Mesenchymal stem cell (in vitro differentiated cells and primary cell): ENCODE results near the gene SDC1.

Experiments
- DNase-seq: peaks from one replicate; pipeline ENCODE4 v3.0.0-alpha.2; 2013
- H2AFZ ChIP-seq: one replicate; pipeline ENCODE4 v1.6.1; 2013; ENCODE audit warnings: low read depth, mild to moderate bottlenecking, control low read depth, inconsistent platforms, low read length, moderate library complexity
- H2AK5ac ChIP-seq: 2 replicates; pipeline ENCODE4 v1.6.1; 2013; ENCODE audit warnings: low read length, moderate library complexity, mild to moderate bottlenecking, inconsistent platforms; ENCODE audit not compliant: severe bottlenecking
- H2BK120ac ChIP-seq: one replicate; pipeline ENCODE4 v1.6.1; 2013; ENCODE audit warnings: low read depth, mild to moderate bottlenecking, inconsistent platforms, low read length, moderate library complexity
- H2BK12ac ChIP-seq, 2 experiments: one replicate each; pipeline ENCODE4 v1.6.1; 2013; ENCODE audit warnings: inconsistent platforms in 2 of 2, low read length in 2 of 2, mild to moderate bottlenecking in 2 of 2, moderate library complexity in 2 of 2, control low read depth in 1 of 2
- H2BK15ac ChIP-seq: one replicate; pipeline ENCODE4 v1.6.1; 2013; ENCODE audit warnings: mild to moderate bottlenecking, low read depth, inconsistent platforms; ENCODE audit not compliant: poor library complexity, severe bottlenecking
- H2BK5ac ChIP-seq: 2 replicates; pipeline ENCODE4 v1.6.1; 2013; ENCODE audit warnings: low read depth, mild to moderate bottlenecking, low read length, control low read depth, inconsistent platforms; ENCODE audit not compliant: poor library complexity, severe bottlenecking
- H3K14ac ChIP-seq, 2 experiments: one replicate each; pipeline ENCODE4 v1.6.1; 2013; ENCODE audit warnings: inconsistent platforms in 2 of 2, low read length in 2 of 2, control low read depth in 1 of 2, mild to moderate bottlenecking in 1 of 2, moderate library complexity in 1 of 2
- H3K18ac ChIP-seq, 2 experiments: one replicate each; pipeline ENCODE4 v1.6.1; 2013; ENCODE audit warnings: inconsistent platforms in 2 of 2, low read length in 2 of 2, control low read depth in 1 of 2, low read depth in 1 of 2, mild to moderate bottlenecking in 1 of 2
- H3K23ac ChIP-seq, 2 experiments: one replicate each; pipeline ENCODE4 v1.6.1; 2013; ENCODE audit warnings: inconsistent platforms in 2 of 2, low read length in 2 of 2, mild to moderate bottlenecking in 2 of 2, moderate library complexity in 2 of 2, control low read depth in 1 of 2
- H3K27ac ChIP-seq: 2 replicates; pipeline ENCODE4 v1.5.1; 2013; ENCODE audit warnings: mild to moderate bottlenecking, moderate library complexity, low read length, control low read depth, inconsistent platforms; ENCODE audit not compliant: poor library complexity, severe bottlenecking
- H3K27me3 ChIP-seq, 2 experiments: 2 replicates each; pipeline versions ENCODE4 v1.6.1 to v1.7.0; 2013; ENCODE audit warnings: low read length in 2 of 2, mild to moderate bottlenecking in 2 of 2, moderate library complexity in 2 of 2, control low read depth in 1 of 2, inconsistent platforms in 1 of 2; ENCODE audit not compliant: control insufficient read depth in 1 of 2, insufficient read depth in 1 of 2
- H3K36me3 ChIP-seq, 2 experiments: 2 replicates each; pipeline versions ENCODE4 v1.6.1 to v1.7.0; 2013; ENCODE audit warnings: low read length in 2 of 2, control low read depth in 1 of 2, inconsistent platforms in 1 of 2, low read depth in 1 of 2, mild to moderate bottlenecking in 1 of 2; ENCODE audit not compliant: insufficient read depth in 2 of 2, control insufficient read depth in 1 of 2
- H3K4ac ChIP-seq, 2 experiments: one replicate each; pipeline ENCODE4 v1.6.1; 2013; ENCODE audit warnings: inconsistent platforms in 2 of 2, low read length in 2 of 2, mild to moderate bottlenecking in 2 of 2, moderate library complexity in 2 of 2, control low read depth in 1 of 2, low read depth in 1 of 2
- H3K4me1 ChIP-seq: 2 replicates; pipeline ENCODE4 v1.6.1; 2013; ENCODE audit warnings: low read depth, low read length, control low read depth; ENCODE audit not compliant: control insufficient read depth, insufficient read depth
- H3K4me2 ChIP-seq: 2 replicates; pipeline ENCODE4 v1.6.1; 2013; ENCODE audit warnings: low read length, mild to moderate bottlenecking, inconsistent platforms; ENCODE audit not compliant: poor library complexity, severe bottlenecking
- H3K4me3 ChIP-seq, 2 experiments: 2 replicates each; pipeline versions ENCODE4 v1.5.1 to v1.7.0; 2013; ENCODE audit warnings: low read length in 2 of 2, mild to moderate bottlenecking in 2 of 2, control low read depth in 1 of 2, low read depth in 1 of 2; ENCODE audit not compliant: insufficient read depth in 1 of 2
- H3K79me1 ChIP-seq: replicated peaks from 2 replicates; pipeline ENCODE4 v1.6.1; 2013; ENCODE audit warnings: mild to moderate bottlenecking, control low read depth, low read length, inconsistent platforms; ENCODE audit not compliant: poor library complexity, severe bottlenecking
- H3K9ac ChIP-seq: 2 replicates; pipeline ENCODE4 v1.7.0; 2013; ENCODE audit warnings: mild to moderate bottlenecking, low read length, moderate library complexity
- H3K9me3 ChIP-seq: 2 replicates; pipeline ENCODE4 v1.7.0; 2013; ENCODE audit warnings: mild to moderate bottlenecking, low read length; ENCODE audit not compliant: control insufficient read depth
- H4K8ac ChIP-seq: one replicate; pipeline ENCODE4 v1.6.1; 2013; ENCODE audit warnings: inconsistent platforms, mild to moderate bottlenecking, low read length, moderate library complexity
- H4K91ac ChIP-seq: one replicate; pipeline ENCODE4 v1.6.1; 2013; ENCODE audit warnings: mild to moderate bottlenecking, low read length, inconsistent platforms
- WGBS: methylation state at CpG from one replicate; pipeline ENCODE4 v1.1.7; 2013; ENCODE audit warnings: mixed read lengths; 5-methylcytosine and 5-hydroxymethylcytosine counted together

The SDC1 gene

DNA sequence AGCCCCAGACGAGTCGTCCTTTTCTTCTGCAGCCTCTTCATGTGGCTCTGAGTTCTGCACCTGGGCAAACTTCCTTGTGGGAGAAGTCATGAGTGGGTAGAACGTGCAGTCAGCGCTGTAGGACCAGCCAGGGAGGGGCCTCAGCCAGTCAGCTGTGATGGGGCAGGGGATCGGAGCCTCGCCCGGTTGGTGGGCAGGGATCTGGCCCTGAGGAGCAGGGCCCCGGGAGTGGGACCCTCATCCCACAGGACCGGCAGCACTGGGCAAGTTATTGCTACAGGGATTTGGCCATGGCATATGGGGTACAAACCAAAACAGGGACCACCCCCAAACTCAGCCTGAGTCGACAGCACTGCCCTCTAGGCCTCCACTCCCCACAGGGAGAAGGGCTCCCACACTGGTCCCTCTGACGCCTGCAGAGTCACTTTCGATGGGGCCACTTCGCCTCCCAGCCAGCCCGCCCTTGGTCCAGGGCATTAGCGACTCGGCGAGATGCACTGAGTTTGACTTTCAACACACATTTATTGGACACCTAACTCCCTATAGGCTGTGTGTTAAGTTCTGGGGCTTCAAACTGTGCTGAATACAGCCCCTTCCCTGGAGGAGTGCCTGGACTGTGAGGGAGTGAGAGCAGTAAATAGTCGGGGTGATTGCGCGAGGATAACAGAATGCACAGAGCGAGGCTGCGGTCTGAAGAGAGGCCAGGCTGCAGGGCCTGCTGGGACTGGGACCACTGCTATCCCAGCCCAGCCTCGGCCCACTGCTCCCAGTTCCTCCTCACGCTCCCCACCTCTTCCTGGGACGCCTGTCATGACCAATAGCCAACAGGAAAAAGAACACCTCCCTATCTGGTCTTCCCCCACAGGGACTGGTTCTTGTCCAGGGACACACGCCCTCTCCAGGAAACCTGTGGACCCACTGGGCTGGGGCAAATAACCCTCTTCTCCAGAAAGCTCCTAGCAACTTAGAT, 55.9 kb downstream of the SDC1 start:
- Histone ChIP-seq H3K79me1 (no peaks in the 10 kb centered on the region), H3K9me3 (no peaks in the 10 kb centered on the region), H3K4ac (no peak overlapping the region), H3K14ac (no peak overlapping the region), H2BK12ac (no peak overlapping the region), H3K23ac (no peak overlapping the region), H2AFZ (no peak overlapping the region), H3K27me3 (no peaks in the 10 kb centered on the region), H3K4me3 (no peak overlapping the region), H2AK5ac (peak overlapping the region; percentile 37), H3K9ac (no peak overlapping the region), H4K91ac (peak overlapping the region; percentile 29), H2BK15ac (no peak overlapping the region), H2BK5ac (no peak overlapping the region), H3K18ac (no peak overlapping the region), H3K4me1 (peaks cover 44% of the 10 kb centered on the region), H2BK120ac (no peak overlapping the region), H4K8ac (no peak overlapping the region), H3K27ac (no peak overlapping the region), H3K4me2 (no peak overlapping the region), H3K36me3 (no peaks in the 10 kb centered on the region)
- no peak for DNase-seq
- WGBS = 86% methylated on average over 21 of the region's 26 CpGs

DNA sequence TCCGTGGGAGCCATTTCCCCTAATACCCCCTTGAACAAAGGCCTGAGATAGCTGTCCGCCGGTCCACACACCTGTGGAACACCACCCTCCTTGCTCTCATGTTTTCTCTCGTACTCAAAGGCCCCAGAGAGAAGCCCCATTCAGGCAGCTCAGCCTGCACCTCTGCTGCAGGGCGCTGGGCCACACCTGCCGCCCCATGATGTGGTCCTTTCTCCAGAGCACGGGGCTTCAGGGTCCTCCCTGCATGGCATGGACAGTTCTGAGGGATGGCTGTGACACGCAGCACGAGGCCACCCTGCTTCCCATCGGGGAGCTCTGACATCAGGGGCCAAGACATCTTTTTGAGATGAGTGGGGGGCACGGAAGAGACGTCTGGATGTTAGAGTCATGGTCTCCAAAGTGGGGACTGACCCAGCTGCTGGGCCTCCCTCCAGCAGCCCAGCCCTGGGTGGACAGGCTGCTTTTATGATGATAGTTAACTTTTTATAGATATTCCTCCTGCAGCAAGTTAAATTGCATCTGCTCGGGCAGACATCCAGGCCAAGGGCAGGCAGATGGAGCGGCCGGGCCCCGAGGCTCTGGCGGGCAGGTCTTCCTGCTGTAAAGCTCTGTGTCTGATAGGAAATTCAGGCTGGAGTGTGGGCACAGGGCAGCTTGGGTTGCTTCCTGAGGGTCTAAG, 56.7 kb downstream of the SDC1 start:
- Histone ChIP-seq H2BK120ac (no peak overlapping the region), H2BK5ac (no peak overlapping the region), H2AK5ac (peak overlapping the region; percentile 49), H2BK12ac (no peak overlapping the region), H3K27ac (no peak overlapping the region), H3K14ac (no peak overlapping the region), H2BK15ac (no peak overlapping the region), H3K4me2 (no peak overlapping the region), H3K4me1 (peaks cover 42% of the 10 kb centered on the region), H4K8ac (no peak overlapping the region), H3K18ac (no peak overlapping the region), H3K79me1 (no peaks in the 10 kb centered on the region), H3K27me3 (no peaks in the 10 kb centered on the region), H3K9me3 (no peaks in the 10 kb centered on the region), H3K23ac (no peak overlapping the region), H3K36me3 (no peaks in the 10 kb centered on the region), H3K9ac (no peak overlapping the region), H3K4ac (no peak overlapping the region), H2AFZ (no peak overlapping the region), H4K91ac (peak overlapping the region; percentile 79), H3K4me3 (no peak overlapping the region)
- 95% methylated on average over 17 of the region's 17 CpGs for WGBS
- no peak for DNase-seq

DNA sequence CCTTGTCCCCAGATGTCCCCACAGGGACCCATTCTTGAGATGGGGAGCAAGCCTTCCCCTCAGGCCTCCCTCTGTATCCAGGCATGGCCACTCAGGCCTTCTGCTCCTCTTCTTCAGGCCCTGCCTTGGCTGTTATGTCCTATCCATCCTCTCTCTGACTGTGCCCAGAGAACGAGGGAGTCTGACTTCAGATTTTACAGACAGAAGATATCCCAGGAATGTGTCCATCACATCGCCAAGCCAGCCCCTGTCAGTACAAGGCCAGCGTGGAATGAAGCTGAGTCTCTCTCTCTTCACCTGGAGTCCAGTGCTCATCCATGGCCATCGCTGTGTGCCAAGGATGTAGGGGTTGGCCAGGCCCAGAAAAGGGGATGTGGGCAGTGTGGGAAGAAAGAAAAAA, 57.6 kb downstream of the SDC1 start:
- Histone ChIP-seq H3K23ac (no peak overlapping the region), H2BK15ac (no peak overlapping the region), H3K79me1 (no peaks in the 10 kb centered on the region), H2AFZ (no peak overlapping the region), H3K9me3 (no peaks in the 10 kb centered on the region), H3K9ac (peak overlapping the region; percentile 67), H3K14ac (no peak overlapping the region), H3K4me1 (peaks cover 42% of the 10 kb centered on the region), H4K91ac (no peak overlapping the region), H3K27me3 (no peaks in the 10 kb centered on the region), H2BK12ac (no peak overlapping the region), H3K27ac (no peak overlapping the region), H3K4me3 (no peak overlapping the region), H2AK5ac (peak overlapping the region; percentile 80), H2BK120ac (no peak overlapping the region), H3K36me3 (no peaks in the 10 kb centered on the region), H3K18ac (peak overlapping the region in 1 of 2 experiments; percentile 42), H3K4me2 (no peak overlapping the region), H2BK5ac (no peak overlapping the region), H3K4ac (peak overlapping the region in 1 of 2 experiments; percentile 5), H4K8ac (no peak overlapping the region)
- no peak for DNase-seq
- 73% methylated on average over 4 of the region's 4 CpGs for WGBS
